Hepatocyte (in vitro differentiated cells): ENCODE data around the gene PTPRK. TPM values are rescaled to one million over a fixed set of nuclear protein-coding genes. Genes with fewer than 3 reads are reported as not detected.
"Not testable (repeated sequence)": the region's sequence is repeated elsewhere in the genome, so short reads cannot be mapped to it uniquely, and the experiment has no call there.

Experiments
- DNase-seq: peaks from one replicate; pipeline ENCODE4 v3.0.0-alpha.2; 2016; ENCODE audit warnings: low spot score
- H2AFZ ChIP-seq: fragments of 200-600 bp; sonication (generic); 2 replicates; pipeline ENCODE4 v1.6.0; 2016; ENCODE audit warnings: antibody characterized with exemption, mild to moderate bottlenecking
- H3K27ac ChIP-seq: fragments of 200-600 bp; sonication (generic); 2 replicates; pipeline ENCODE4 v1.5.1; 2016; ENCODE audit warnings: mild to moderate bottlenecking
- H3K27me3 ChIP-seq: fragments of 200-600 bp; sonication (generic); 2 replicates; pipeline ENCODE4 v1.6.1; 2016
- H3K36me3 ChIP-seq: fragments of 200-600 bp; sonication (generic); replicated peaks from 2 replicates; pipeline ENCODE4 v1.5.1; 2016; ENCODE audit warnings: low read depth; ENCODE audit not compliant: insufficient read depth
- H3K4me1 ChIP-seq: fragments of 200-600 bp; sonication (generic); 2 replicates; pipeline ENCODE4 v1.5.1; 2016; ENCODE audit warnings: mild to moderate bottlenecking, moderate library complexity; ENCODE audit not compliant: insufficient read depth
- H3K4me2 ChIP-seq: fragments of 200-600 bp; sonication (generic); 2 replicates; pipeline ENCODE4 v1.6.0; 2016
- H3K4me3 ChIP-seq: fragments of 200-600 bp; sonication (generic); 2 replicates; pipeline ENCODE4 v1.5.1; 2016; ENCODE audit warnings: mild to moderate bottlenecking
- H3K79me2 ChIP-seq: fragments of 200-600 bp; sonication (generic); 2 replicates; pipeline ENCODE4 v1.6.0; 2017; ENCODE audit warnings: mild to moderate bottlenecking
- H3K9me2 ChIP-seq: fragments of 200-600 bp; sonication (generic); replicated peaks from 2 replicates; pipeline ENCODE4 v1.6.0; 2017; ENCODE audit warnings: mild to moderate bottlenecking; ENCODE audit not compliant: insufficient read depth
- H3K9me3 ChIP-seq: fragments of 200-600 bp; sonication (generic); 2 replicates; pipeline ENCODE4 v1.5.1; 2016; ENCODE audit warnings: low read depth, mild to moderate bottlenecking
- H4K20me1 ChIP-seq: fragments of 200-600 bp; sonication (generic); 2 replicates; pipeline ENCODE4 v1.6.0; 2016; ENCODE audit warnings: mild to moderate bottlenecking; ENCODE audit not compliant: insufficient read depth, poor library complexity, severe bottlenecking
- EZH2 ChIP-seq: fragments of 200-600 bp; sonication (generic); IDR thresholded peaks from 2 replicates; pipeline ENCODE4 v1.6.1; 2016; ENCODE audit warnings: antibody characterized with exemption, mild to moderate bottlenecking, borderline replicate concordance
- EZH2phosphoT487 ChIP-seq: fragments of 200-600 bp; sonication (generic); IDR thresholded peaks from one replicate; pipeline ENCODE4 v1.6.1; 2018; ENCODE audit warnings: antibody characterized with exemption, mild to moderate bottlenecking, low read depth, moderate library complexity; ENCODE audit not compliant: unreplicated experiment, severe bottlenecking
- WGBS: methylation state at CpG from one replicate; pipeline ENCODE4 v1.1.6; 2016; ENCODE audit warnings: low lambda C conversion rate; ENCODE audit errors: missing lambda C conversion rate; 5-methylcytosine and 5-hydroxymethylcytosine counted together
- polyA plus RNA-seq: library from polyadenylated mRNA; unstranded; fragments of >200 nt; fragmentation: Nextera tagmentation; extraction: Ambion mirVana; gene quantifications from 2 replicates; pipeline ENCODE4 v1.2.1, GENCODE V29; 2016
- total RNA-seq: library from RNA; depleted of rRNA; stranded (reverse); fragments of >200 nt; gene quantifications from 2 replicates; pipeline ENCODE4 v1.2.3, GENCODE V29; 2014
- TF ChIP-seq, protein P1 (sequence below): fragments of 200-600 bp; sonication (generic); IDR thresholded peaks from 2 replicates; pipeline ENCODE4 v1.5.1; 2016; ENCODE audit warnings: antibody characterized with exemption, mild to moderate bottlenecking; ENCODE audit not compliant: poor library complexity

PTPRK gene
- total and polyA plus RNA-seq, 2 experiments from 2014 or later: 42.0 to 80.2 TPM

DNA sequence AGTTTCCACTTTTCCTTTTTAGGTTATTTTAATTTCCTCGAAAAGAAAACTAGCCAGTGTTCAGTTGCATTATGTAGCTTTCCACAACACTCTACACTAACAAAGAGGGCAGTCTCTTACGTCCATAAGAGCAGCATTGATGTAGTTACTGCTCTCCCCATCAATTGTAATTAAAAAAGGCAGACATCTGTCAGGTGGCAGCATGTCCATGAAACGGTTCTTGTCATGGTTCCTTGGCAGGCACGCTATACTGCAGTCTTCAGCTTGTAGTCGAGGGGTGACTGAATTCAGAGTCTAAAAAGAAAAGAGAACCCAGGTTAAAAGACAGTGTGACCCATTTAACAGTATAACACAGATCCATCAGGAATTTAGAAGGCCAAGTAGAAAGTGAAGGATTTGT, 539.4 kb downstream of the PTPRK start:
- Histone ChIP-seq H3K36me3 (no peaks in the 10 kb centered on the region), H3K9me3 (no peaks in the 10 kb centered on the region), H4K20me1 (no peaks in the 10 kb centered on the region), H3K79me2 (no peaks in the 10 kb centered on the region), H3K4me1 (no peaks in the 10 kb centered on the region), H3K27me3 (no peaks in the 10 kb centered on the region), H3K4me3 (no peak overlapping the region), H3K27ac (no peak overlapping the region), H2AFZ (no peak overlapping the region), H3K4me2 (no peak overlapping the region), H3K9me2 (no peaks in the 10 kb centered on the region)
- no peak for TF ChIP-seq EZH2phosphoT487
- no peak for TF ChIP-seq EZH2
- TF ChIP-seq, protein P1, sequence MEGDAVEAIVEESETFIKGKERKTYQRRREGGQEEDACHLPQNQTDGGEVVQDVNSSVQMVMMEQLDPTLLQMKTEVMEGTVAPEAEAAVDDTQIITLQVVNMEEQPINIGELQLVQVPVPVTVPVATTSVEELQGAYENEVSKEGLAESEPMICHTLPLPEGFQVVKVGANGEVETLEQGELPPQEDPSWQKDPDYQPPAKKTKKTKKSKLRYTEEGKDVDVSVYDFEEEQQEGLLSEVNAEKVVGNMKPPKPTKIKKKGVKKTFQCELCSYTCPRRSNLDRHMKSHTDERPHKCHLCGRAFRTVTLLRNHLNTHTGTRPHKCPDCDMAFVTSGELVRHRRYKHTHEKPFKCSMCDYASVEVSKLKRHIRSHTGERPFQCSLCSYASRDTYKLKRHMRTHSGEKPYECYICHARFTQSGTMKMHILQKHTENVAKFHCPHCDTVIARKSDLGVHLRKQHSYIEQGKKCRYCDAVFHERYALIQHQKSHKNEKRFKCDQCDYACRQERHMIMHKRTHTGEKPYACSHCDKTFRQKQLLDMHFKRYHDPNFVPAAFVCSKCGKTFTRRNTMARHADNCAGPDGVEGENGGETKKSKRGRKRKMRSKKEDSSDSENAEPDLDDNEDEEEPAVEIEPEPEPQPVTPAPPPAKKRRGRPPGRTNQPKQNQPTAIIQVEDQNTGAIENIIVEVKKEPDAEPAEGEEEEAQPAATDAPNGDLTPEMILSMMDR: no peak
- 98% methylated on average over 5 of the region's 5 CpGs for WGBS
- DNase-seq: no peak

DNA sequence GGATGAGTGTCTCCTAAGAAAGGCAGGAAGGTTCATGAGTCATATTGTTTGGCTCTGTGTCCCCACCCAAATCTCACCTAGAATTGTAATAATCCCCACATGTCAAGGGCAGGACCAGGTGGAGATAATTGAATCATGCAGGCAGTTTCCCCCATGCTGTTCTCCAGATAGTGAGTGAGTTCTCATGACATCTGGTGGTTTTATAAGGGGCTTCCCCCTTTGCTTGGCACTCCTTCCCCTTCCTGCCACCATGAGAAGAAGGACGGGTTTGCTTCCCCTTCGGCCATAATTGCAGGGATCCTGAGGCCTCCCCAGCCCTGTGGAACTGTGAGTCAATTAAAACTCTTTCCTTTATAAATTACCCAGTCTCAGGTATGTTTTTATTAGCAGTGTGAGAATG, 542.2 kb downstream of the PTPRK start:
- not testable (repeated sequence) for H3K27me3 ChIP-seq, H3K4me2 ChIP-seq, H3K4me1 ChIP-seq, DNase-seq, H3K79me2 ChIP-seq, H3K4me3 ChIP-seq, H3K27ac ChIP-seq, H4K20me1 ChIP-seq, H2AFZ ChIP-seq, H3K36me3 ChIP-seq, H3K9me3 ChIP-seq, H3K9me2 ChIP-seq
- 98% methylated on average over 2 of the region's 2 CpGs for WGBS

DNA sequence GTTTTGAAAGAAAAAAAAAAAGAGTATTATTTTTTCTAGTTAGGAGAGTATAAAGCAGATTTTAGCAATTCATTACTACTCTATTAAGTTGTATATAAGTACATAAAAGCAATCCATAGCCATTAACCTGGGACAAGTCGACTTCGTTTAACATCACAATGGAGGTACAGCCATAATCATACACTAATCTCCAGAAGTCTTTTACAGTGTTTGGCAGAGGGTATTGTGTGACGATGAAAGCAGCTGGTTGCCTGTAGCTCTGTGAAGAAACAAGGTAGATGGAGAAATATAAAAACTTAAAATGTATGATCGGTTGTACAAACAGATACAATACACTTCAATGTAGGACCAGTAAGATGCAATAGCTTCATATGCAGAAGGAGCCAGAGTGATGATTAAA, 543.6 kb downstream of the PTPRK start:
- TF ChIP-seq EZH2 (no peak), EZH2phosphoT487 (no peak)
- TF ChIP-seq, protein P1: no peak
- over 99% methylated on average over 4 of the region's 4 CpGs for WGBS
- Histone ChIP-seq H3K4me2 (no peak overlapping the region), H3K79me2 (no peaks in the 10 kb centered on the region), H3K9me3 (no peaks in the 10 kb centered on the region), H3K9me2 (no peaks in the 10 kb centered on the region), H4K20me1 (no peaks in the 10 kb centered on the region), H2AFZ (no peak overlapping the region), H3K4me1 (no peaks in the 10 kb centered on the region), H3K4me3 (no peak overlapping the region), H3K27ac (no peak overlapping the region), H3K36me3 (no peaks in the 10 kb centered on the region), H3K27me3 (no peaks in the 10 kb centered on the region)
- no peak for DNase-seq

DNA sequence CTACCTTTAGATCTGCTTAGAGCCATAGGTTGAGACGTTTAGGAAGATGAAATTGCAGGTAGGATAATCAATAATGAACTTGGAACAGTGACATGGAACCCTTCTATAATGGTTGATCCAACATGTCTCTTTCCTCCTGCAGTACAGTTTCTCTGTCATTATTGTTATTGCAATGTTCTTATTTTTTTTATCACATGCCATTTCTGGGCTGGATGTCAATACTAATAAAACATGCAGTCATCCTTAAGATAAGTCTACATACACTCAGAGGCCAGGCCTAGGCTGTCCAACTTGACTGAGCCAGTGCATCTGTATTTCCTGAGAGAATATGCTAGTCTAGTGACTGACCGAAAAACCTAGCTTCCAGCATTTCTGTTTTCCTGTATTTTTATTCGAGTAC, 544.3 kb downstream of the PTPRK start:
- H3K27ac ChIP-seq: no peak overlapping the region
- H3K4me2 ChIP-seq: no peak overlapping the region
- H3K4me3 ChIP-seq: no peak overlapping the region
- no peaks in the 10 kb centered on the region for H3K27me3 ChIP-seq
- WGBS: 99% methylated on average over 3 of the region's 3 CpGs
- H3K36me3 ChIP-seq: no peaks in the 10 kb centered on the region
- H3K9me3 ChIP-seq: no peaks in the 10 kb centered on the region
- DNase-seq: no peak
- no peak overlapping the region for H2AFZ ChIP-seq
- no peaks in the 10 kb centered on the region for H4K20me1 ChIP-seq
- H3K4me1 ChIP-seq: no peaks in the 10 kb centered on the region
- H3K79me2 ChIP-seq: no peaks in the 10 kb centered on the region
- H3K9me2 ChIP-seq: no peaks in the 10 kb centered on the region
- TF ChIP-seq, protein P1: no peak
- TF ChIP-seq EZH2phosphoT487: no peak
- TF ChIP-seq EZH2: no peak
